Lung (tissue), 12 donors: ENCODE measurements around the gene OTOP1. TPM values are rescaled to one million over a fixed set of nuclear protein-coding genes. Genes with fewer than 3 reads are reported as not detected.

Experiments
- ATAC-seq: fragments of 200-7000 bp; cut with Tn5 transposase; one replicate; pipeline ENCODE4 v1.9.1; 2020; ENCODE audit warnings: moderate number of reproducible peaks; ENCODE audit not compliant: insufficient read depth, low FRiP score
- DNase-seq, 3 donors: peaks; one replicate each; pipeline ENCODE4 v3.0.0-alpha.2; 2013 to 2017
- H3K27ac ChIP-seq, 2 donors: one replicate each; pipeline ENCODE4 v1.5.1; 2013; ENCODE audit warnings: mild to moderate bottlenecking in 2 of 2, moderate library complexity in 2 of 2, control low read depth in 1 of 2, inconsistent platforms in 1 of 2, low read depth in 1 of 2, low read length in 1 of 2
- H3K27me3 ChIP-seq, 3 donors: one replicate each; pipeline ENCODE4 v1.5.1; 2013; ENCODE audit warnings: low read length in 2 of 3; ENCODE audit not compliant: control insufficient read depth in 3 of 3, insufficient read depth in 3 of 3
- H3K36me3 ChIP-seq, 4 donors: one replicate each; pipeline ENCODE4 v1.5.1; 2013; ENCODE audit warnings: low read length in 4 of 4, mild to moderate bottlenecking in 1 of 4, moderate library complexity in 1 of 4; ENCODE audit not compliant: control insufficient read depth in 4 of 4, insufficient read depth in 4 of 4
- H3K4me1 ChIP-seq, 5 donors: one replicate each; pipeline ENCODE4 v1.5.1; 2013; ENCODE audit warnings: low read length in 5 of 5, mild to moderate bottlenecking in 2 of 5, moderate library complexity in 1 of 5; ENCODE audit not compliant: control insufficient read depth in 5 of 5, insufficient read depth in 5 of 5
- H3K4me3 ChIP-seq: one replicate; pipeline ENCODE4 v1.5.1; 2013; ENCODE audit warnings: mild to moderate bottlenecking, control low read depth, moderate library complexity
- H3K9ac ChIP-seq, 2 donors: one replicate each; pipeline ENCODE4 v1.5.1; 2013; ENCODE audit warnings: low read length in 2 of 2, control low read depth in 1 of 2; ENCODE audit not compliant: insufficient read depth in 1 of 2
- H3K9me3 ChIP-seq, 4 donors: one replicate each; pipeline ENCODE4 v1.5.1; 2013; ENCODE audit warnings: low read length in 3 of 4, mild to moderate bottlenecking in 1 of 4, moderate library complexity in 1 of 4; ENCODE audit not compliant: control insufficient read depth in 4 of 4, insufficient read depth in 3 of 4
- CTCF ChIP-seq: IDR thresholded peaks from 2 replicates; pipeline ENCODE4 v1.5.1; 2012; ENCODE audit warnings: mild to moderate bottlenecking; ENCODE audit errors: control extremely low read depth, extremely low read depth
- WGBS, 2 donors: extraction: QIAGEN DNeasy Blood & Tissue Kit; methylation state at CpG; one replicate each; pipeline ENCODE4 v1.1.7; 2013; 5-methylcytosine and 5-hydroxymethylcytosine counted together
- polyA plus RNA-seq, 2 donors: library from polyadenylated mRNA; stranded (reverse); fragments of 200-250 nt; gene quantifications; one replicate each; pipeline ENCODE4 v1.2.1, GENCODE V29; 2013
- total RNA-seq, 2 donors: library from RNA; depleted of rRNA in 1 of 2; stranded (reverse); fragments of >200 nt in 1 of 2; gene quantifications; one replicate each; pipeline ENCODE4 v1.2.1, GENCODE V29; 2014 to 2021
- donor health status: control.
- donor health status: control.
- donor health status: Bipolar disorder and iron deficiency.
- donor health status: healthy.
- donor health status: DM: yes; HTN: yes; CAD: no.

OTOP1 gene
- total and polyA plus RNA-seq, 4 donors: not detected

DNA sequence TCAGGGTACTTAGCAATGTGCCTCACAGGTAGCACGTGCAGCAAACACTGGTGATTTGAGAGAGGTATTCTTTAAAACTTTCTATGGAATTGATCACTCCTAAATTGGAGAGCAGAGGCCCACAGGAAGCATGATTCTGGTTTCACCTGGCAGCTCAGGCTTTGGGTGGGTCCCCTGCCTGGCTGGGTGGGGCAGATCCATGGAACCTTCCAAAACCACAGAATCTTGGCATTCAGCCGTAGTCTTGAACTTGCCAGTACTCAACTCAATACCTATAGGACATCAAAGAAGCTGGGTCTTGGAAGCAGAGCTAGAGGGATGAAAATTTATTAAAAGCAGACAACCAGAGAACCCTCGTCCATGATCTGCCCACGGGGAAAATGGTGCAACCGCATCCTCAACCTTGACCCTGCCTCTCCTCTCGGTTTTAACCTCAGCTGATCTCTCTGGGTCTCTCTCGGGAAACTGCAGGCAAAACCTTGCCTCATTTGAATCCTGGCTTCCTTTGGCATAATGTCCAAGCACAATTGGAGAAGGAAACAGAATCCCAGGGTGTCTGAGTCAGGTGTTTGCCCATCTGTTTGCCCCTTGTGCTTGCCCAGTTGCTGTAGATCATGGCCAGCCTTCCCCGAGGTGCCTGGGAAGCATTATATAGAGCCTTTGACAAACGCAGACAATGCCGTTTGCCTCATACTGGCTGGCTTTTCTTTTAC is 22.9 kb downstream of the OTOP1 start:
- Histone ChIP-seq H3K27ac (no peak overlapping the region), H3K4me3 (no peak overlapping the region), H3K9me3 (peaks cover 0 to 6% (median 0%) of the 10 kb centered on the region in 4 donors), H3K4me1 (no peaks in the 10 kb centered on the region), H3K27me3 (peaks cover 0 to 9% (median 0%) of the 10 kb centered on the region in 3 donors), H3K9ac (no peak overlapping the region), H3K36me3 (no peaks in the 10 kb centered on the region)
- ATAC-seq (no peak), DNase-seq (no peak)
- 81 to 92% methylated on average over 10 of the region's 10 CpGs for WGBS, 2 donors
- TF ChIP-seq CTCF: no peak

DNA sequence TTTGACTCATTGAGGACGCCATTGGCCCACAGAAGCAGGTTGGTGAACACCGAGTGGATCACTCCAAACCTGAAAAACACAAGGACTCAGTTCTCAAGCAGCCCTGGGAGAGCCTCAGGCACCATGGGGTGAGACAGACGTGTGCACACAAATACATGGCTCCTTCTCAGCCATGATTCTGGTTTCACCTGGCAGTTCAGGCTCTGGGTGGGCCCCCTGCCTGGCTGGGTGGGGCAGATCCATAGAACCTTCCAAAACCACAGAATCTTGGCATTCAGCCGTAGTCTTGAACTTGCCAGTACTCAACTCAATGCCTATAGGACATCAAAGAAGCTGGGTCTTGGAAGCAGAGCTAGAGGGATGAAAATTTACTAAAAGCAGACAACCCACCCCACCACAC is 24.2 kb downstream of the OTOP1 start:
- Histone ChIP-seq H3K36me3 (no peaks in the 10 kb centered on the region), H3K27ac (no peak overlapping the region), H3K27me3 (peaks cover 0 to 6% (median 0%) of the 10 kb centered on the region in 3 donors), H3K4me3 (no peak overlapping the region), H3K9me3 (peaks cover 0 to 6% (median 0%) of the 10 kb centered on the region in 4 donors), H3K4me1 (no peaks in the 10 kb centered on the region), H3K9ac (no peak overlapping the region)
- no peak for DNase-seq
- no peak for ATAC-seq
- 81 to 82% methylated on average over 4 of the region's 4 CpGs for WGBS, 2 donors
- no peak for TF ChIP-seq CTCF

DNA sequence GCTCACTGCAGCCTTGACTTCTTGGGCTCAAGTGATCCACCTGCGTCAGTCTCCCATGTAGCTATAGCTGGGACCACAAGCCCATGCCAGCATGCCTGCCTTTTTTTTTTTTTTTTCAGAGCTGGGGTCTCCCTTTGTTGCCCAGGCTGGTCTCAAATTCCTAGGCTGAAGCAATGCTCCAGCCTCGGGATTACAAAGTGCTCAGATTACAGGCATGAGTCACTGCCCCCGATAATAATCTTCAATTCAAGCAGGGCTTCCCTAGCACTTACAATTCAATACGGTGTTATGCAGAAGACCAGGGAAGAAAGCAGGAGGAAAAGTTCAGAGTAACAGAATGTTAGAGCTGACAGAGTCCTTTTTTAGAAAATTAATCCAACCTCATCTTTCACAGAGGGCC is 26.1 kb downstream of the OTOP1 start:
- no peak overlapping the region for H3K27ac ChIP-seq
- TF ChIP-seq CTCF: no peak
- peaks cover 0 to 3% (median 0%) of the 10 kb centered on the region in 3 donors for H3K27me3 ChIP-seq
- H3K36me3 ChIP-seq: no peaks in the 10 kb centered on the region
- DNase-seq (no peak), ATAC-seq (no peak)
- no peak overlapping the region for H3K9ac ChIP-seq
- no peaks in the 10 kb centered on the region for H3K4me1 ChIP-seq
- peaks cover 0 to 5% (median 0%) of the 10 kb centered on the region in 4 donors for H3K9me3 ChIP-seq
- WGBS, 2 donors: 58 to 60% methylated on average over 3 to 4 of the region's 4 CpGs
- no peak overlapping the region for H3K4me3 ChIP-seq
